HepG2 (cell line): ENCODE measurements around the gene MUC6. TPM values are rescaled to one million over a fixed set of nuclear protein-coding genes. Genes with fewer than 3 reads are reported as not detected.

Experiments
- ATAC-seq: fragments of 200-7000 bp; cut with Tn5 transposase; 3 replicates; pipeline ENCODE4 v1.9.1; 2020; ENCODE audit warnings: mild to moderate bottlenecking, moderate library complexity
- BruUV-seq: library from RNA; stranded (reverse); fragments of 400-500 nt; replicated peaks from 2 replicates; lab custom pipeline; 2021; lab: Mats Ljungman, UMichigan
- CTCF ChIA-PET: fragments of 300-600 bp; formaldehyde crosslinking; extraction: SDS; loops from one replicate; lab custom pipeline; 2021; ENCODE audit warnings: low total read pairs, inconsistent platforms, low intra/inter-chr PET ratio; lab: Yijun Ruan, JAX
- POLR2A ChIA-PET: fragments of 350-600 bp; sonication (Branson Sonifier 250); formaldehyde crosslinking; loops from one replicate; lab custom pipeline; 2020; ENCODE audit warnings: antibody characterized with exemption, inconsistent platforms; lab: Yijun Ruan, JAX
- DNase-seq: peaks from one replicate; pipeline ENCODE4 v3.0.0-alpha.2; 2015; ENCODE audit warnings: low spot score
- FAIRE-seq: peaks from 3 replicates; lab custom pipeline; 2011; peaks lifted over from hg19 to GRCh38; lab: Jason Lieb, UNC
- H2AFZ ChIP-seq: one replicate; pipeline ENCODE4 v1.6.1; 2011; ENCODE audit warnings: low read length, inconsistent platforms
- H3K27ac ChIP-seq: fragments of 300-600 bp; 3 replicates; pipeline ENCODE4 v1.8.0; 2011; ENCODE audit warnings: mixed run types, mild to moderate bottlenecking, mixed read lengths, low read length, inconsistent platforms; ENCODE audit not compliant: insufficient read depth; ENCODE audit errors: extremely low read length
- H3K27me3 ChIP-seq, 2 experiments: fragments of 200-600 bp in 1 of 2; 2 replicates in 1 of 2; 3 replicates in 1 of 2; pipeline versions ENCODE4 v1.6.0 to v1.8.0; 2011; ENCODE audit warnings: low read length in 2 of 2, mild to moderate bottlenecking in 2 of 2, moderate library complexity in 2 of 2, inconsistent platforms in 1 of 2; ENCODE audit not compliant: insufficient read depth in 2 of 2, control insufficient read depth in 1 of 2
- H3K36me3 ChIP-seq, 2 experiments: fragments of 200-600 bp in 1 of 2; replicated peaks in 1 of 2; 2 replicates in 1 of 2; 3 replicates in 1 of 2; pipeline versions ENCODE4 v1.5.1 to v1.8.0; 2011; ENCODE audit warnings: low read length in 2 of 2, inconsistent platforms in 1 of 2; ENCODE audit not compliant: insufficient read depth in 2 of 2, control insufficient read depth in 1 of 2
- H3K4me1 ChIP-seq: 2 replicates; pipeline ENCODE4 v1.5.1; 2012; ENCODE audit warnings: low read length, inconsistent platforms; ENCODE audit not compliant: insufficient read depth
- H3K4me2 ChIP-seq: 2 replicates; pipeline ENCODE4 v1.6.0; 2011; ENCODE audit warnings: low read depth, low read length, inconsistent platforms
- H3K4me3 ChIP-seq, 3 experiments: fragments of 200-600 bp in 1 of 3; sonication (generic), shearing (Covaris generic) in 1 of 3; replicated peaks in 1 of 3; 2 replicates each; pipeline ENCODE4 v1.5.1; 2011 to 2016; ENCODE audit warnings: low read length in 3 of 3, inconsistent platforms in 2 of 3, low read depth in 2 of 3, mild to moderate bottlenecking in 2 of 3, control low read depth in 1 of 3, mixed read lengths in 1 of 3; ENCODE audit not compliant: insufficient read depth in 1 of 3
- H3K79me2 ChIP-seq: one replicate; pipeline ENCODE4 v1.6.1; 2011; ENCODE audit warnings: low read length, inconsistent platforms; ENCODE audit not compliant: insufficient read depth
- H3K9ac ChIP-seq: 2 replicates; pipeline ENCODE4 v1.6.0; 2011; ENCODE audit warnings: mild to moderate bottlenecking, low read depth, low read length, inconsistent platforms; ENCODE audit not compliant: insufficient read depth
- H3K9me3 ChIP-seq: 2 replicates; pipeline ENCODE4 v1.5.1; 2012; ENCODE audit warnings: mild to moderate bottlenecking, low read length
- H4K20me1 ChIP-seq: 2 replicates; pipeline ENCODE4 v1.6.0; 2011; ENCODE audit warnings: inconsistent platforms, mild to moderate bottlenecking, low read length, moderate library complexity; ENCODE audit not compliant: insufficient read depth
- CHCHD3 ChIP-seq: sonication (generic); formaldehyde crosslinking; IDR thresholded peaks from 2 replicates; pipeline ENCODE4 v1.8.0; 2022; ENCODE audit warnings: mild to moderate bottlenecking, missing genetic modification reagents, moderate library complexity
- FOXO1 ChIP-seq: sonication (generic); formaldehyde crosslinking; IDR thresholded peaks from 2 replicates; pipeline ENCODE4 v1.4.0; 2020; ENCODE audit warnings: missing genetic modification reagents
- MEIS2 ChIP-seq: sonication (generic); formaldehyde crosslinking; IDR thresholded peaks from 2 replicates; pipeline ENCODE4 v1.9.0; 2021; ENCODE audit warnings: mild to moderate bottlenecking, missing genetic modification reagents
- NFE2L1 ChIP-seq: sonication (generic); formaldehyde crosslinking; IDR thresholded peaks from 2 replicates; pipeline ENCODE4 v1.4.0; 2020; ENCODE audit warnings: missing genetic modification reagents, mild to moderate bottlenecking, borderline replicate concordance
- PAX8 ChIP-seq: sonication (generic); formaldehyde crosslinking; IDR thresholded peaks from 2 replicates; pipeline ENCODE4 v1.8.0; 2022; ENCODE audit warnings: mild to moderate bottlenecking, missing genetic modification reagents, borderline replicate concordance
- POGK ChIP-seq: sonication (generic); formaldehyde crosslinking; conservative IDR thresholded peaks from 2 replicates; pipeline ENCODE4 v1.8.0; 2022; ENCODE audit warnings: mild to moderate bottlenecking, moderate library complexity, missing genetic modification reagents
- RFX3 ChIP-seq: IDR thresholded peaks from 2 replicates; pipeline ENCODE4 v1.6.1; 2016; ENCODE audit warnings: missing biosample characterization, missing genetic modification reagents
- SATB2 ChIP-seq: sonication (generic); formaldehyde crosslinking; IDR thresholded peaks from 2 replicates; pipeline ENCODE4 v1.5.0; 2020; ENCODE audit warnings: missing genetic modification reagents
- SETDB1 ChIP-seq: sonication (generic); formaldehyde crosslinking; IDR thresholded peaks from 2 replicates; pipeline ENCODE4 v1.5.1; 2020; ENCODE audit warnings: missing genetic modification reagents, mild to moderate bottlenecking, borderline replicate concordance
- SP1 ChIP-seq, 2 experiments: fragments of 450-650 bp in 1 of 2; sonication (generic) in 1 of 2; formaldehyde crosslinking in 1 of 2; IDR thresholded peaks; 2 replicates each; pipeline versions ENCODE4 v1.4.0 to v1.6.1; 2016 to 2020; ENCODE audit warnings: missing genetic modification reagents in 1 of 2
- SRY ChIP-seq: sonication (generic); formaldehyde crosslinking; IDR thresholded peaks from 2 replicates; pipeline ENCODE4 v1.8.0; 2022; ENCODE audit warnings: mild to moderate bottlenecking, missing genetic modification reagents
- TAF1 ChIP-seq: sonication (generic); formaldehyde crosslinking; IDR thresholded peaks from 2 replicates; pipeline ENCODE4 v1.4.0; 2020; ENCODE audit warnings: missing genetic modification reagents
- ZBTB4 ChIP-seq: sonication (generic); formaldehyde crosslinking; IDR thresholded peaks from 2 replicates; pipeline ENCODE4 v1.4.0; 2020; ENCODE audit warnings: missing genetic modification reagents, mild to moderate bottlenecking, borderline replicate concordance
- ZNF337 ChIP-seq: sonication (generic); formaldehyde crosslinking; IDR thresholded peaks from 2 replicates; pipeline ENCODE4 v1.5.1; 2020; ENCODE audit warnings: missing genetic modification reagents, low read depth, mild to moderate bottlenecking, borderline replicate concordance
- ZNF850 ChIP-seq: sonication (generic); formaldehyde crosslinking; conservative IDR thresholded peaks from 2 replicates; pipeline ENCODE4 v1.9.0; 2021; ENCODE audit warnings: mild to moderate bottlenecking, missing genetic modification reagents
- ZSCAN9 ChIP-seq: IDR thresholded peaks from 2 replicates; pipeline ENCODE4 v1.6.1; 2016; ENCODE audit warnings: borderline replicate concordance
- WGBS: methylation state at CpG from one replicate; pipeline ENCODE4 v1.1.6; 2017; ENCODE audit warnings: low lambda C conversion rate; 5-methylcytosine and 5-hydroxymethylcytosine counted together
- in situ Hi-C: cut with HindIII; loops from 2 replicates; pipeline ENCODE4 v1.10.0; 2017; ENCODE audit warnings: low pct_unique_long_range_greater_than_20kb; ENCODE audit not compliant: extremely low pct_ligation_motif_present
- intact Hi-C: fragments of 100-400 bp; cut with micrococcal nuclease; formaldehyde crosslinking; loops from one replicate; pipeline ENCODE4 v1.10.0; 2022; ENCODE audit not compliant: unreplicated experiment
- polyA plus RNA-seq, 8 experiments: library from polyadenylated mRNA; depleted of rRNA in 3 of 8; stranded (reverse) in 7 of 8; unstranded in 1 of 8; fragments of >200 nt; fragmentation: Illumina TruSeq in 4 of 8; extraction: Trizol in 4 of 8; gene quantifications; 2 replicates each; pipeline versions ENCODE4 v1.2.1 to v1.2.3, GENCODE V29; 2011 to 2016; ENCODE audit warnings: low read depth in 4 of 8, missing spikeins in 1 of 8, mixed read lengths in 1 of 8; ENCODE audit not compliant: insufficient read depth in 1 of 8
- total RNA-seq, 5 experiments: library from RNA; depleted of rRNA; stranded (reverse); fragments of >200 nt; fragmentation: Illumina TruSeq; extraction: Trizol; gene quantifications; 2 replicates each; pipeline ENCODE4 v1.2.3, GENCODE V29; 2016; ENCODE audit warnings: low read depth in 1 of 5

The MUC6 gene
- total and polyA plus RNA-seq, 2 of the 13 experiments (the other 11 are each of a cell fraction or from before 2014, with no cell fraction given), result not detected

GRCh38 chr11:1020211-1020905 lies 16.2 kb downstream of the MUC6 start:
- POLR2A ChIA-PET, result no interaction called here
- DNase-seq, result no peak
- in situ Hi-C loops, result no loop called here
- intact Hi-C loops, result no loop called here
- Histone ChIP-seq H3K79me2 (no peaks in the 10 kb centered on the region), H3K27me3 (no peaks in the 10 kb centered on the region), H3K4me3 (no peak overlapping the region), H4K20me1 (no peaks in the 10 kb centered on the region), H3K4me1 (no peaks in the 10 kb centered on the region), H3K9ac (no peak overlapping the region), H3K27ac (no peak overlapping the region), H3K36me3 (no peaks in the 10 kb centered on the region), H3K4me2 (no peak overlapping the region), H2AFZ (no peak overlapping the region), H3K9me3 (no peaks in the 10 kb centered on the region)
- BruUV-seq, result no TSS peak
- FAIRE-seq, result no peak
- 67% methylated on average over 7 of the region's 19 CpGs for WGBS
- CTCF ChIA-PET, result no interaction called here
- ATAC-seq, result no peak
- TF ChIP-seq TAF1, result no peak
- TF ChIP-seq ZNF850 (CRISPR knock-in tag), result no peak
- TF ChIP-seq FOXO1, result no peak
- TF ChIP-seq ZBTB4 (CRISPR knock-in tag), result no peak
- no peak for TF ChIP-seq SRY (CRISPR knock-in tag)
- no peak for TF ChIP-seq POGK (CRISPR knock-in tag)
- no peak for TF ChIP-seq SP1 (IDR thresholded peaks at IDR 0.05)
- no peak for TF ChIP-seq SP1 (CRISPR knock-in tag; IDR thresholded peaks at IDR 0.05)
- no peak for TF ChIP-seq SATB2 (CRISPR knock-in tag)
- TF ChIP-seq NFE2L1 (CRISPR knock-in tag), result no peak
- no peak for TF ChIP-seq RFX3 (CRISPR knock-in tag)
- no peak for TF ChIP-seq PAX8 (CRISPR knock-in tag)
- no peak for TF ChIP-seq ZNF337 (CRISPR knock-in tag)
- no peak for TF ChIP-seq ZSCAN9 (CRISPR knock-in tag)
- no peak for TF ChIP-seq SETDB1 (CRISPR knock-in tag)
- no peak for TF ChIP-seq CHCHD3 (CRISPR knock-in tag)
- TF ChIP-seq MEIS2, result no peak
